Measurements from ENCODE around the gene TCIRG1.

The TCIRG1 gene

GRCh38 chr11:68004551-68005335 lies 34.1 kb upstream of the TCIRG1 start:
- DNase-seq = no peak

- DNase-seq = no peak
Observed at GRCh38 chr11:68006606-68007166, 32.1 kb upstream of the TCIRG1 start.

GRCh38 chr11:68007498-68008380 lies 31.1 kb upstream of the TCIRG1 start:
- no peak for DNase-seq

GRCh38 chr11:68008381-68009337 lies 30.2 kb upstream of the TCIRG1 start:
- no peak for DNase-seq

- DNase-seq = no peak
Observed at GRCh38 chr11:68009391-68010089, 29.3 kb upstream of the TCIRG1 start.

GRCh38 chr11:68010090-68011041 lies 28.5 kb upstream of the TCIRG1 start, which contains the start of gene ALDH3B1:
Gene ALDH3B1, plus strand, starts transcription at chr11:68010327. Its CDS starts 4,971 bp downstream, at chr11:68015298.
- DNase-seq = no peak

- no peak for DNase-seq
Observed at GRCh38 chr11:68011051-68011943, 27.5 kb upstream of the TCIRG1 start.

- DNase-seq = no peak
Observed at GRCh38 chr11:68012044-68012842, 26.6 kb upstream of the TCIRG1 start.

- DNase-seq = no peak
Observed at GRCh38 chr11:68012843-68013610, 25.8 kb upstream of the TCIRG1 start.

- no peak for DNase-seq
Observed at GRCh38 chr11:68013611-68014156, 25.1 kb upstream of the TCIRG1 start.

- no peak for DNase-seq
Observed at GRCh38 chr11:68014157-68014946, 24.5 kb upstream of the TCIRG1 start.

GRCh38 chr11:68014947-68015447 lies 23.8 kb upstream of the TCIRG1 start:
- DNase-seq = no peak

- no peak for DNase-seq
Observed at GRCh38 chr11:68015467-68015866, 23.4 kb upstream of the TCIRG1 start.

GRCh38 chr11:68016161-68016903 lies 22.5 kb upstream of the TCIRG1 start:
- no peak for DNase-seq
